Activated T-cell treated with anti-CD3 and anti-CD28 coated beads, Interleukin-2, amount 50 U/mL, for 4 hours (primary cell): Measurements from ENCODE around the gene SLC4A3. TPM values are rescaled to one million over a fixed set of nuclear protein-coding genes. Genes with fewer than 3 reads are reported as not detected.

ENCODE experiments used
- ATAC-seq, 2 donors: fragments of 200-7000 bp; cut with Tn5 transposase; one replicate each; pipeline ENCODE4 v1.10.0; 2021
- DNase-seq: peaks from one replicate; pipeline ENCODE4 v3.0.0-alpha.2; 2020
- H3K27me3 Mint-ChIP-seq: one replicate; pipeline ENCODE4 v1.8.0; 2021; ENCODE audit warnings: low read depth, mixed read lengths
- H3K36me3 Mint-ChIP-seq: one replicate; pipeline ENCODE4 v1.8.0; 2022; ENCODE audit warnings: mixed read lengths; ENCODE audit not compliant: insufficient read depth
- H3K4me1 Mint-ChIP-seq: one replicate; pipeline ENCODE4 v1.8.0; 2021; ENCODE audit warnings: low read depth, mixed read lengths
- H3K4me3 Mint-ChIP-seq: one replicate; pipeline ENCODE4 v1.8.0; 2021; ENCODE audit warnings: mild to moderate bottlenecking, moderate library complexity, mixed read lengths
- H3K9me3 Mint-ChIP-seq: one replicate; pipeline ENCODE4 v1.8.0; 2021; ENCODE audit warnings: mixed read lengths
- total RNA-seq, 3 donors: library from RNA; stranded (reverse); gene quantifications; one replicate each; pipeline ENCODE4 v1.2.1, GENCODE V29; 2021

Gene SLC4A3
- total RNA-seq, 3 donors from 2014 or later, result 0.05 to 0.15 TPM; not detected in 1

DNA sequence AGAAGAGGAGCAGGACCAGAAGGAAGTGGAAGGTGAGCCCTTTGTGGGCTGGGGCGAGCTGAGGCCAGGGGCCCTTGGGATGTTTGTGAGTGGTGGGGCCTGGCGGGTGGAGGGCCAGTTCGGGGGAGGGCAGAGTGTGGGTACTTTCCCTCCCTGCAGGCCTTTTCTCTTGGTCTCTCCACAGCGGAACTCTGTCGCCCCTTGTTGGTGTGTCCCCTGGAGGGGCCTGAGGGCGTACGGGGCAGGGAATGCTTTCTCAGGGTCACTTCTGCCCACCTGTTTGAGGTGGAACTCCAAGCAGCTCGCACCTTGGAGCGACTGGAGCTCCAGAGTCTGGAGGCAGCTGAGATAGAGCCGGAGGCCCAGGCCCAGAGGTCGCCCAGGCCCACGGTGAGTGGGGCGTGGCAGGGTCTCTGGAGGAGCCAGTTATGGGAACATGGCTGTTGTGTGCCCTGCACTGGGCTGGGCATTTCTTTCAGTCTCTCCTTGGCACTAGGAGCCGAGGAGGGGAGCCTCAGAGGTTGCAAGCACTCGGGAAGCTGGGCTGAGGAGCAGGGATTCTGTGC is 18.9 kb upstream of the SLC4A3 start:
- Mint-ChIP-seq H3K4me3 (no peak overlapping the region), H3K27me3 (no peaks in the 10 kb centered on the region), H3K4me1 (peaks cover 9% of the 10 kb centered on the region), H3K36me3 (peaks cover 37% of the 10 kb centered on the region), H3K9me3 (no peaks in the 10 kb centered on the region)
- ATAC-seq (no peak), DNase-seq (no peak)

DNA sequence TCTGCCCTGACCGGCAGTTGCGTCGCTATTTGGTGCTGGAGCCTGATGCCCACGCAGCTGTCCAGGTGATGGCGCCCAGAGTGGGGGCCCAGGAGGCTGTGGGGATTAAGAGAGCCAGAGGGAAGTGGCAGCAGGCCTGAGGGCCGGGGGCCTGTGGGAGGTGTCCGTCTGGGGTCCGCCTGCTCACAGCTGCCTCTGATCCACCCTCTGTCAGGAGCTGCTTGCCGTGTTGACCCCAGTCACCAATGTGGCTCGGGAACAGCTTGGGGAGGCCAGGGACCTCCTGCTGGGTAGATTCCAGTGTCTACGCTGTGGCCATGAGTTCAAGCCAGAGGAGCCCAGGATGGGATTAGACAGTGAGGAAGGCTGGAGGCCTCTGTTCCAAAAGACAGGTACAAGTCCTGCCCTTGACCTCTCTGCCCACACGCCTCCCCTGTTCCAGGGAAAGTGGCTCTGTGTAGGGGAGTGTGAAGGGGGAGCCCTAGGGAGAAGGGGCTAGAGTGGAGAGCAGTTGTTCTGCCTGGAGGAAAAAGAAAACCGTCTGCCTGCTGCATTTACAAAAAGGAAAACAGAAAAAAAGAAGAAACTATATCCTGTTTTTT is 18.2 kb upstream of the SLC4A3 start:
- peaks cover 35% of the 10 kb centered on the region for H3K36me3 Mint-ChIP-seq
- H3K4me1 Mint-ChIP-seq, result peaks cover 9% of the 10 kb centered on the region
- no peak for DNase-seq
- H3K4me3 Mint-ChIP-seq, result no peak overlapping the region
- ATAC-seq, result no peak
- no peaks in the 10 kb centered on the region for H3K9me3 Mint-ChIP-seq
- H3K27me3 Mint-ChIP-seq, result no peaks in the 10 kb centered on the region

DNA sequence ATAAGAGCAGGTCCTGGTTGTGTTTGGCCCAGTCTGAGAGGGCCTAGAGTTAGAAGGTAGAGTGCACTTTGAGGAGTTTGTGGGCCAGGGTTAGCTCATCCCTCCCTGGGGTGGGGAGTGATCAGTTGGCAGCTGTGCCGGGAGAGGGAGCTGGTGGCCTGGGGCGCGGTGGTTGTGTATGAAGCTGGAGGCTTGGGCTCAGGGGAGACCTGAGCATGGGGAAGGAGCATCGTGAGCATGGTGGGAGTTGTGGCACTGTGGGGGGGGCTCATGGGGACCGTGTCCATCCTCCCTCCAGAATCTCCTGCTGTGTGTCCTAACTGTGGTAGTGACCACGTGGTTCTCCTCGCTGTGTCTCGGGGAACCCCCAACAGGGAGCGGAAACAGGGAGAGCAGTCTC is 16.1 kb upstream of the SLC4A3 start:
- Mint-ChIP-seq H3K27me3 (no peaks in the 10 kb centered on the region), H3K9me3 (no peaks in the 10 kb centered on the region), H3K4me1 (peaks cover 9% of the 10 kb centered on the region), H3K36me3 (peaks cover 30% of the 10 kb centered on the region), H3K4me3 (no peak overlapping the region)
- ATAC-seq (no peak), DNase-seq (no peak)

DNA sequence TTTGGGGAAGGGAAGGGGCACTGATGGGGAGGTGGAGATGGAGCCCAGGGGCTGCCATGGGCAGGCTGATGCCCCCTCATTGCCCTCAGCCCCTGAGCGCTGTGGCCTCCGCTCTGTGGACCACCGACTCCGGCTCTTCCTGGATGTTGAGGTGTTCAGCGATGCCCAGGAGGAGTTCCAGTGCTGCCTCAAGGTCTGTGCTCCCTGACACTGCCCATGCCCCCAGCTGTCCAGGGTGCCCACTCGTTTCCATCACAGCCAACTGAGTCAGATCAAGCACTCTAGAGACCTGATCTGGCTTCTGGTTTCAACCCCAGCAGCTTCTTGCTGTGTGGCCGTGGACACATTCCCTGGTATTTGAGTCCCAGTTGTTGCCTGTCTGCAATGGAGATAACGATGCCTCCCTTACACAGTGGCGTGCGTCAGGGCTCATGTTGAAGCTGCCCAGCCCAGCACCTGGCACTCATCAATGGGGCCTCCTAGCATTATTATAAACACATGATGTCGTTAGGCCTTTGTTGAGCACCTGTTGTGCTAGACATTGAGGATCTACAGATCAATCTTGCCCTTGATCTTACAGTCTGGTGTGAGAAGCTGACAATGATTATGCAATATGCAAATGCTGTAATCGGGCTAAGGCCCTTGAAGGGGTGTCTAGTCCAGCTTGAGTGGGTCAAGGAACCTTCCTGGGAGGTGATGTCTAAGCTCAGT is 15.4 kb upstream of the SLC4A3 start:
- H3K4me3 Mint-ChIP-seq, result no peak overlapping the region
- ATAC-seq, result no peak
- H3K36me3 Mint-ChIP-seq, result peaks cover 24% of the 10 kb centered on the region
- H3K4me1 Mint-ChIP-seq, result peaks cover 9% of the 10 kb centered on the region
- H3K9me3 Mint-ChIP-seq, result no peaks in the 10 kb centered on the region
- no peak for DNase-seq
- no peaks in the 10 kb centered on the region for H3K27me3 Mint-ChIP-seq

DNA sequence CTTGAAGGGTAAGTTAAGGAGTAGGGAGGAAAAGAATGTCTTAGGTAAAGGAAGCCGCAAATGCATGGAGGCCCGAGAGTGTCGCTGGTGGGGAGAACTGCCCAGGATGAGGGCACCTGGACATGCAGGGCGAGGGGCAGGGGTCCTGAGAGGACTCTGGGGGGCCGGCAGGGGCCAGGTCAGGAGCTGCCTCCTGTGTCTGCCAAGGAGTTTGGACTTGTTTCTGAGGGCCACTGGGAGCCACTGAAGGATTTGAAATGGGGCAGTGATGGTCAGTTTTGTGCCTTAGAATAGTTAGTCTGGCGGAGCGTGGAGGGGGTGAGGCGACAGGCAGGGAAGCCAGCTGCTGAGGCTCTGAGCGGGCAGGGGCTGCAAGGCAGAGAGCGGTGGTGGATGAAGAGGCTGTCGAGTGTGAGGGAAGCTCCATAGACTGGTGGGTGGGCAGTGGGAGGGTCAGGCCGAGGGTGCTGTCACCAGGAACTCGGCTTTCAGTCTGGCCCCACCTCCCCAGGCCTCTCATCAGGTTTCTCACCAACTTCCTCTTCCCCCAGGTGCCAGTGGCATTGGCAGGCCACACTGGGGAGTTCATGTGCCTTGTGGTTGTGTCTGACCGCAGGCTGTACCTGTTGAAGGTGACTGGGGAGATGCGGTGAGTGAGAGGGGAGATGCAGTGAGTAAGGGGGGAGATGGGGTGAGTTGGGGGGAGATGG is 14.7 kb upstream of the SLC4A3 start:
- Mint-ChIP-seq H3K4me1 (peaks cover 9% of the 10 kb centered on the region), H3K4me3 (no peak overlapping the region), H3K9me3 (no peaks in the 10 kb centered on the region), H3K36me3 (peaks cover 19% of the 10 kb centered on the region), H3K27me3 (no peaks in the 10 kb centered on the region)
- DNase-seq (no peak), ATAC-seq (peak in 1 of 2 donors; percentile 37)

DNA sequence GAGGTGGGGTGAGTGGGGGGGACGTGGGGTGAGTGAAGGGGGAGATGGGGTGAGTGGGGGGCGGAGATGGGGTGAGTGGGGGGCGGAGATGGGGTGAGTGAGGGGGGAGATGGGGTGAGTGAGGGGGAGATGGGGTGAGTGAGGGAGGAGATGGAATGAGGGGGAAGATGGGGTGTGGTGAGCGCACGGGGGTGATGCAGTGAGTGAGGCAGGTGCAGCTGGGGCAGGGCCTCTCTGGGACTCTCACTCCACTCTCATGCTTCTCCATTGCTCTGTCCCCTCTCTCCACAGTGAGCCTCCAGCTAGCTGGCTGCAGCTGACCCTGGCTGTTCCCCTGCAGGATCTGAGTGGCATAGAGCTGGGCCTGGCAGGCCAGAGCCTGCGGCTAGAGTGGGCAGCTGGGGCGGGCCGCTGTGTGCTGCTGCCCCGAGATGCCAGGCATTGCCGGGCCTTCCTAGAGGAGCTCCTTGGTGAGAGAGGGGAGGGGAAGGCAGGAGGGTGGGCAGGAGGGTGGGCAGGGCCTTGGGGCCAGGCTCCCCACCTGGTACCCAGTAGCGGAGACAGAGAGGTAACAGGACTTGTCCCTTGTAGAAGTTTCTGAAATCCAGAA is 13.9 kb upstream of the SLC4A3 start:
- Mint-ChIP-seq H3K27me3 (no peaks in the 10 kb centered on the region), H3K9me3 (no peaks in the 10 kb centered on the region), H3K4me3 (no peak overlapping the region), H3K4me1 (peaks cover 9% of the 10 kb centered on the region), H3K36me3 (peaks cover 19% of the 10 kb centered on the region)
- DNase-seq, result no peak
- no peak for ATAC-seq

DNA sequence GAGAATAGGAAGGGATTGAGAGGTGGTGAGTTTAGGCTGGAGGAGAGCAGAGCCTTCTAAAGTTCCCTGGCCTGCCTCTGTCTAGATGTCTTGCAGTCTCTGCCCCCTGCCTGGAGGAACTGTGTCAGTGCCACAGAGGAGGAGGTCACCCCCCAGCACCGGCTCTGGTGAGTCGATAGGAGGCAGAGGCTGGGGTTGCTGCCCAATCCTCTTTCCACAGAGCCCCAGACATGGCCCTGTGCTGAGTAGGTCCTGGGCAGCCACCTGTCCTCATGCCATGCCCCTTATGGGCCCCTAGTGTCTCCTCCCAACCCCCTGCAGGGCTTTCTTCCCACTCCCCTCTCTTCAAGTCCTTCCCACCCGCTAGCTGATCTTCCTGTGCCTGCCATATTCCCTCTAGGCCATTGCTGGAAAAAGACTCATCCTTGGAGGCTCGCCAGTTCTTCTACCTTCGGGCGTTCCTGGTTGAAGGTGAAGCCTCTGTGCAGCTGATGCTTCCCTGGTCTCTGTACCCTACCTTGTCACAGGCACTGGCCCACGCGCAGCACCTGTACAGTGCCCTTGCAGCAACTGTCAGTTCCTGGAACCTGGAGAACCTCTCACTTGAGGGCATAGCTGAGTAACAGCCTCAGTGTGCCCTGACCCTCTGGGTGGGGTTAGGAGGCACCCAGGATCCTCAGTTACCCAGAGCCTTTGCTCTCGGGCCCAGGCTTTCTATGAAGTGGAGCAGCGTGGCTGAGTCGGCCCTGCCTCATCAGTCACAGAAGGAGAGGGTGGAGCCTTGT is 13.2 kb upstream of the SLC4A3 start:
- H3K36me3 Mint-ChIP-seq, result peaks cover 18% of the 10 kb centered on the region
- no peak overlapping the region for H3K4me3 Mint-ChIP-seq
- peaks cover 9% of the 10 kb centered on the region for H3K4me1 Mint-ChIP-seq
- no peak for ATAC-seq
- H3K9me3 Mint-ChIP-seq, result no peaks in the 10 kb centered on the region
- H3K27me3 Mint-ChIP-seq, result no peaks in the 10 kb centered on the region
- DNase-seq, result no peak

DNA sequence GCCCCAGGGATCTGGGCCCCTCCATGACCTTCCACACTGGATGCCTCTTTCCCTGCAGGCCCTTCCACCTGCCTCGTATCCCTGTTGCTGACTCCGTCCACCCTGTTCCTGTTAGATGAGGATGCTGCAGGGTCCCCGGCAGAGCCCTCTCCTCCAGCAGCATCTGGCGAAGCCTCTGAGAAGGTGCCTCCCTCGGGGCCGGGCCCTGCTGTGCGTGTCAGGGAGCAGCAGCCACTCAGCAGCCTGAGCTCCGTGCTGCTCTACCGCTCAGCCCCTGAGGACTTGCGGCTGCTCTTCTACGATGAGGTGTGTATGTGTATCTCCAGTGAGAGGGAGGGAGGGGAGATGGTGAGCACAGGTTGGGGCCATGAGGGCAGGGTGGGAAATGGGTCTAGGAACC is 12.4 kb upstream of the SLC4A3 start:
- H3K9me3 Mint-ChIP-seq, result no peaks in the 10 kb centered on the region
- no peak overlapping the region for H3K4me3 Mint-ChIP-seq
- H3K27me3 Mint-ChIP-seq, result no peaks in the 10 kb centered on the region
- H3K36me3 Mint-ChIP-seq, result peaks cover 16% of the 10 kb centered on the region
- DNase-seq (no peak), ATAC-seq (no peak)
- H3K4me1 Mint-ChIP-seq, result peaks cover 9% of the 10 kb centered on the region

DNA sequence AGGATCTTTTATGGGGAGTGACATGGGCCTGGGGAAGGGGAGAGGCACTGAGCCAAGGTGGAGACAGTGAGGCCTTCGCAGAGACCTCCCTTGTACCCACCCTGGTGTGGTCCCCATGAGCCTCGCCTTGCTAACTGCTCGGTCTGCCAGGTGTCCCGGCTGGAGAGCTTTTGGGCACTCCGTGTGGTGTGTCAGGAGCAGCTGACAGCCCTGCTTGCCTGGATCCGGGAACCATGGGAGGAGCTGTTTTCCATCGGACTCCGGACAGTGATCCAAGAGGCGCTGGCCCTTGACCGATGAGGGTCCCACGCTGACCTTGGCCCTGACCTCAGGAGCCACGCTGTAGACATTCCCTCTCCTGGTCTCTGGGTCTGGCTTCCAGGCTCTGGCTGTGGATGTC is 11.5 kb upstream of the SLC4A3 start:
- ATAC-seq, result no peak
- DNase-seq, result no peak
- Mint-ChIP-seq H3K4me3 (no peak overlapping the region), H3K27me3 (no peaks in the 10 kb centered on the region), H3K9me3 (no peaks in the 10 kb centered on the region), H3K4me1 (peaks cover 9% of the 10 kb centered on the region), H3K36me3 (peaks cover 16% of the 10 kb centered on the region)

DNA sequence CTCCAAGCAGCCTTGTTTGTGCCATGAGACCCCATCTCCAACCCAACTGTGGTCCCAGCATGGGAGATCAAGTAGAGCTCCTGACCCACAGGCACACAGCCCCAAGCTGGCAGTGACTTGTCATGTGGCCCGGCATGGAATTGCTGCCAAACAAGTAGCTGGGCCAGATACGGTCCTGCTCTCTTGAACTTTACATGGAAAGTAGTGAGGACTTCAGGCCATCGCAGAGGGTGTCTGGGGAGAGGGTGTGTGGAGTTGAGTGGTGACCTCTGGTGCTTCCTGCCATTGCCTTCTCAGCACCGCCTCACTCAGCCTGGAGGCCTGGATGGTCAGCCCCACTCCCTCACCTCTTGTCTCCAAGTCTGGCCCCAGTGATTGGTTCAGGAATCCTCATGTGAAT is 10.9 kb upstream of the SLC4A3 start:
- Mint-ChIP-seq H3K27me3 (no peaks in the 10 kb centered on the region), H3K4me3 (no peak overlapping the region), H3K4me1 (peaks cover 9% of the 10 kb centered on the region), H3K9me3 (no peaks in the 10 kb centered on the region), H3K36me3 (peaks cover 12% of the 10 kb centered on the region)
- no peak for DNase-seq
- no peak for ATAC-seq

DNA sequence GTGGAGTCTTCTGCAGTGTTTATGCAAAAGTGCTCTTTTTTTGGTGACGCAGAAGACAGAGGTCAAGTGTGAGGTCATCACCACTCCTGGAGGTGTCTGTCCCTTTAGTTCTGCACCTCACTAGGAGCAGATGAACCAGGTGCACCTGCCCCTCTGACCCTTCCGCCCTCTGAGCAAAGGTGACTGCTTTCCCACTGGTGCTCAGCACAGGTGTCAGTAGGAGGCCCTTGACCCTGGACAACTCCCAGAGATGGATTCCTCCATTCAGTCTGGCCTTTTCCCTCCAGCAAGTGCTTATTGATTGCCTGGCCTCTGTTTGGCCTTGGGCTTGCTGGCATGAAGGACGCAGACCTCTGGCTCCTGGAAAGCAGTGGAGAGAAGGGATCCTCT is 8.7 kb upstream of the SLC4A3 start:
- Mint-ChIP-seq H3K36me3 (peaks cover 5% of the 10 kb centered on the region), H3K4me1 (peaks cover 2% of the 10 kb centered on the region), H3K4me3 (no peak overlapping the region), H3K27me3 (peaks cover 2% of the 10 kb centered on the region), H3K9me3 (no peaks in the 10 kb centered on the region)
- no peak for ATAC-seq
- DNase-seq, result no peak

DNA sequence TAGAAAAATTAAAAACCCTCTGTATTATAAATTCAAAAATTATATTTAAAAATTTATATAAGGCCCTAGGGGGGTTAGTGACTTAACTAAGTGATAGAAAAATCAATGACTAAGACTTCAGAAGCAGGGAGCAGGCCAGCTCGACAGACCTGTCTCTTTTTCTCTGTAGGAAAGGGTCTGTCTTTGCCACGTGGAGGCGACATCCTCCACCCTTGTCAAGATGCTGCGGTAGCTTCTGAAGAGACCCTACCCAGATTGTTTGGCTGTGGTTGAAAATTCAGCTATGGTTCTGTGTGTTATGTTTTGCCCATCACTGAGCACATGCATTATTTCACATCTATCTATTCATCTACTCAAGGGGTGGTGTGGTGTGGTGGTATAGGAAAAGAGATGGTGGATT is 8.2 kb upstream of the SLC4A3 start:
- peaks cover 2% of the 10 kb centered on the region for H3K27me3 Mint-ChIP-seq
- no peaks in the 10 kb centered on the region for H3K9me3 Mint-ChIP-seq
- no peak for DNase-seq
- H3K4me1 Mint-ChIP-seq, result peaks cover 2% of the 10 kb centered on the region
- no peak for ATAC-seq
- H3K4me3 Mint-ChIP-seq, result no peak overlapping the region
- peaks cover 5% of the 10 kb centered on the region for H3K36me3 Mint-ChIP-seq

DNA sequence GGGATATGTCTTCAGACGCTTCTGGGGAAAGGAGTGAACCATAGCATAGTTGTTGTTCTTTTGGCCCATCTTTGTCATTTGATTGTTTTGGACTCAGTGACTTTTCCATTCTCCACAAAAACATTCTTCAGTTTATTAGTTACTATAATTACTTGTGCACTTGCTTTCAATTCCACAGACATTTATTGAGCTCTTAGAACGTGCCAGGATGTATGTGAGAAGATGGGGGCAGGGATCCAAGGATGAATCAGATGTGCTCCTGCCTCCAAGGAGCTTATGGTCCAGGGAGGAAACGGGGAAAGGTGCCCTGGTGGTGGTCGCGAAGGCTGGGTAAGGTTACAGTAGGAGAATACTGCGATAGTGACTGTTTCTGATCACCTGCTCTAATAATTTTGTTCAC is 6.9 kb upstream of the SLC4A3 start:
- Mint-ChIP-seq H3K4me1 (no peaks in the 10 kb centered on the region), H3K9me3 (no peaks in the 10 kb centered on the region), H3K27me3 (peaks cover 6% of the 10 kb centered on the region), H3K4me3 (no peak overlapping the region), H3K36me3 (no peaks in the 10 kb centered on the region)
- no peak for DNase-seq
- no peak for ATAC-seq

DNA sequence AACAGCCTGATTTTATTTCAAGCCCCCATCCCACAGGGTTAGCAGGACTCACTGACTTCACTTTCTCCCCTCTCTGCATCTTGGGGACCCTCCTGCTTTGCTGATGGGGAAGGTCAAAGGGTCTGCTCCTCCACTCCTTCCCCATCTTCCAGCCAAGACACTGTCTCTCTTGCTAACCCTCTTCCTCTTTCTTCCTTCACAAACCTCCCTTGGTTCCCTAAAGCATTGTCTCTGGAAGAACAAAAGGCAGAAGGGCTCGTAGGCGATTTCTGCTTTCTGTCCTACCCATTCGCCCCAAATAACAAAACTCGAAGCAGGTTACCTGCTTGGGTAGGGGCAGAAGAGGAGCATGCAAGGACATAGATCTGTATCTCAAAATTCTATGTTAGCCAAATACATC is 5.5 kb upstream of the SLC4A3 start:
- Mint-ChIP-seq H3K27me3 (peaks cover 16% of the 10 kb centered on the region), H3K9me3 (no peaks in the 10 kb centered on the region), H3K4me3 (no peak overlapping the region), H3K4me1 (peaks cover 4% of the 10 kb centered on the region), H3K36me3 (no peaks in the 10 kb centered on the region)
- DNase-seq, result no peak
- no peak for ATAC-seq
